ENCODE measurements around the gene CFAP54. TPM values are rescaled to one million over a fixed set of nuclear protein-coding genes. Genes with fewer than 3 reads are reported as not detected.

Gene CFAP54
- total RNA-seq, 1 donor from 2014 or later = 0.54 TPM

- no peak overlapping the region for H3K4me3 Mint-ChIP-seq
- no peaks in the 10 kb centered on the region for H3K27me3 Mint-ChIP-seq (ENCODE audit: low read depth)
- H3K36me3 Mint-ChIP-seq = no peaks in the 10 kb centered on the region
- TF ChIP-seq, protein P1, sequence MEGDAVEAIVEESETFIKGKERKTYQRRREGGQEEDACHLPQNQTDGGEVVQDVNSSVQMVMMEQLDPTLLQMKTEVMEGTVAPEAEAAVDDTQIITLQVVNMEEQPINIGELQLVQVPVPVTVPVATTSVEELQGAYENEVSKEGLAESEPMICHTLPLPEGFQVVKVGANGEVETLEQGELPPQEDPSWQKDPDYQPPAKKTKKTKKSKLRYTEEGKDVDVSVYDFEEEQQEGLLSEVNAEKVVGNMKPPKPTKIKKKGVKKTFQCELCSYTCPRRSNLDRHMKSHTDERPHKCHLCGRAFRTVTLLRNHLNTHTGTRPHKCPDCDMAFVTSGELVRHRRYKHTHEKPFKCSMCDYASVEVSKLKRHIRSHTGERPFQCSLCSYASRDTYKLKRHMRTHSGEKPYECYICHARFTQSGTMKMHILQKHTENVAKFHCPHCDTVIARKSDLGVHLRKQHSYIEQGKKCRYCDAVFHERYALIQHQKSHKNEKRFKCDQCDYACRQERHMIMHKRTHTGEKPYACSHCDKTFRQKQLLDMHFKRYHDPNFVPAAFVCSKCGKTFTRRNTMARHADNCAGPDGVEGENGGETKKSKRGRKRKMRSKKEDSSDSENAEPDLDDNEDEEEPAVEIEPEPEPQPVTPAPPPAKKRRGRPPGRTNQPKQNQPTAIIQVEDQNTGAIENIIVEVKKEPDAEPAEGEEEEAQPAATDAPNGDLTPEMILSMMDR (IDR thresholded peaks at IDR 0.05; ENCODE audit: unreplicated experiment) = peak; percentile 67
- DNase-seq (ENCODE audit: low spot score in 2 of 2, unreplicated experiment in 2 of 2) = peak; percentile 39 to 72
- H3K4me1 Mint-ChIP-seq = peaks cover 2% of the 10 kb centered on the region
- no peaks in the 10 kb centered on the region for H3K9me3 Mint-ChIP-seq
- no peak overlapping the region for H3K27ac Mint-ChIP-seq
Observed at GRCh38 chr12:96516472-96517430, 27.4 kb downstream of the CFAP54 start.

DNA sequence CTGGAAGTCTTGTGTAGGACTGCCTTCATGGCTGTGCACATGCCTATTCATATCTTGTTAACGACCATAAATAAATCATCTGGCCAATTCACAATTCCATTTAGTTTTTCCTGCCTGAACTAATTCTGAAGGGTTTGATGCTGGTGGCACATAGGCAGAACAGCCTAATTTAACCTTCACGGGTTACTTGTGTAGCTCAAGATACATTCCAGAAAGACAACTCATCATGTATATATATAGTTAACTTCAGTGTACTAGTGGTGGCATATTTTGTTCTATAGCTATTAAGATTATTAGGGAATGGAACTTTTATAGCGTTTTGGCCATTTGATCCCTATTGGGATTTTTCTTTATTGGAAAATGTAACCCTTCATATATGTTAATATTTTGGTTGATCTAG, 31.4 kb downstream of the CFAP54 start:
- Mint-ChIP-seq H3K27me3 (ENCODE audit: low read depth) (peaks cover under 1% of the 10 kb centered on the region), H3K4me3 (no peak overlapping the region), H3K36me3 (no peaks in the 10 kb centered on the region), H3K27ac (no peak overlapping the region), H3K4me1 (peaks cover 2% of the 10 kb centered on the region), H3K9me3 (no peaks in the 10 kb centered on the region)
- TF ChIP-seq, protein P1 (IDR thresholded peaks at IDR 0.05; ENCODE audit: unreplicated experiment) = no peak
- DNase-seq (ENCODE audit: low spot score in 2 of 2, unreplicated experiment in 2 of 2) = no peak

- Mint-ChIP-seq H3K4me3 (no peak overlapping the region), H3K27ac (no peak overlapping the region), H3K27me3 (ENCODE audit: low read depth) (peaks cover 6% of the 10 kb centered on the region), H3K36me3 (no peaks in the 10 kb centered on the region), H3K9me3 (no peaks in the 10 kb centered on the region), H3K4me1 (peaks cover 2% of the 10 kb centered on the region)
- DNase-seq (ENCODE audit: low spot score in 2 of 2, unreplicated experiment in 2 of 2) = no peak
- TF ChIP-seq, protein P1 (IDR thresholded peaks at IDR 0.05; ENCODE audit: unreplicated experiment) = no peak
Observed at GRCh38 chr12:96521895-96522682, 32.7 kb downstream of the CFAP54 start.

DNA sequence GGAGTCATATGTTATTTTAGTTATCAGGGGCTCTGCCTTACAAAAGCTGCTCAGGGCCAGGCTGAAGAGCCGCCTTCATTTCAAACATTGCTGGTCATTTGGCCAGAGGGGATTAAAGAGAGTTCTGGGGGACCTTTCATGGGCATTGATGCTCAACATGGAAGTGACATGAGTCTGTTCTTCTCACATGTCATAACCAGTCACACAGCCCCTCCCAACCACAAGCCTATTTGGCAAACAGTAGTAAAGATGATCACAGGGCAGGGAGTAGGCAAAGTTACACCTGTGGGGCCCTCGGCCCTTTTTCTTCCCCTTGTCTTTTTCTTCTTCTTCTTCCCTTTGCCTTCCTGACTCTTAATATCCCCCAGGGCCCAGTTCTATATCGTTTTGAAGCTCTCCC, 33.3 kb downstream of the CFAP54 start:
- Mint-ChIP-seq H3K36me3 (no peaks in the 10 kb centered on the region), H3K27ac (no peak overlapping the region), H3K4me3 (no peak overlapping the region)

GRCh38 chr12:96526110-96526509, 36.7 kb downstream of the CFAP54 start:
- Mint-ChIP-seq H3K36me3 (no peaks in the 10 kb centered on the region), H3K4me3 (no peak overlapping the region), H3K27ac (no peak overlapping the region), H3K27me3 (ENCODE audit: low read depth) (peaks cover 9% of the 10 kb centered on the region), H3K4me1 (peaks cover 2% of the 10 kb centered on the region), H3K9me3 (peaks cover 1% of the 10 kb centered on the region)
- DNase-seq (ENCODE audit: low spot score in 2 of 2, unreplicated experiment in 2 of 2) = no peak
- TF ChIP-seq, protein P1 (IDR thresholded peaks at IDR 0.05; ENCODE audit: unreplicated experiment) = no peak

More for the DNA sequence above, 33.3 kb downstream of the CFAP54 start:
- peaks cover 2% of the 10 kb centered on the region for H3K4me1 Mint-ChIP-seq
- H3K27me3 Mint-ChIP-seq (ENCODE audit: low read depth) = peaks cover 6% of the 10 kb centered on the region
- TF ChIP-seq, protein P1 (IDR thresholded peaks at IDR 0.05; ENCODE audit: unreplicated experiment) = no peak
- H3K9me3 Mint-ChIP-seq = no peaks in the 10 kb centered on the region
- DNase-seq (ENCODE audit: low spot score in 2 of 2, unreplicated experiment in 2 of 2) = no peak
